HCT116 (cell line): ENCODE results near the gene BLOC1S2.

Source experiments
- EZH2 ChIP-seq: fragments of 200-600 bp; sonication (generic); IDR thresholded peaks from 2 replicates; pipeline ENCODE4 v1.6.1; 2017; ENCODE audit warnings: antibody characterized with exemption, mixed run types
- EZH2phosphoT487 ChIP-seq: fragments of 200-600 bp; IDR thresholded peaks from 2 replicates; pipeline ENCODE4 v1.6.1; 2018; ENCODE audit warnings: antibody characterized with exemption, borderline replicate concordance
- JUND ChIP-seq: IDR thresholded peaks from 2 replicates; pipeline ENCODE4 v1.6.1; 2012
- POLR2A ChIP-seq: IDR thresholded peaks from 2 replicates; pipeline ENCODE4 v1.7.0; 2011; ENCODE audit warnings: borderline replicate concordance; ENCODE audit not compliant: insufficient read depth, insufficient read length; ENCODE audit errors: extremely low read depth
- POLR2AphosphoS5 ChIP-seq: IDR thresholded peaks from 2 replicates; pipeline ENCODE4 v1.6.1; 2011; ENCODE audit warnings: mild to moderate bottlenecking, low read depth, low read length, moderate library complexity
- SP1 ChIP-seq: IDR thresholded peaks from 2 replicates; pipeline ENCODE4 v1.6.1; 2012; ENCODE audit warnings: low read depth
- ZFX ChIP-seq: fragments of 450-650 bp; IDR thresholded peaks from 2 replicates; pipeline ENCODE4 v1.6.1; 2017
- TF ChIP-seq, protein P1 (sequence below), 3 experiments: fragments of 200-600 bp in 1 of 3; sonication (generic) in 1 of 3; IDR thresholded peaks in 2 of 3; conservative IDR thresholded peaks in 1 of 3; 2 replicates each; pipeline ENCODE4 v1.5.1; 2012 to 2017; ENCODE audit warnings: low read depth in 2 of 3, low read length in 2 of 3, antibody characterized with exemption in 1 of 3, borderline replicate concordance in 1 of 3, control low read depth in 1 of 3, mild to moderate bottlenecking in 1 of 3, mixed read lengths in 1 of 3, mixed run types in 1 of 3, moderate library complexity in 1 of 3; ENCODE audit not compliant: insufficient read depth in 1 of 3
- TF ChIP-seq, protein P2 (sequence below): IDR thresholded peaks from 2 replicates; pipeline ENCODE4 v1.6.1; 2012
- TF ChIP-seq, protein P3 (sequence below): IDR thresholded peaks from 2 replicates; pipeline ENCODE4 v1.6.1; 2012; ENCODE audit warnings: low read depth

DNA sequence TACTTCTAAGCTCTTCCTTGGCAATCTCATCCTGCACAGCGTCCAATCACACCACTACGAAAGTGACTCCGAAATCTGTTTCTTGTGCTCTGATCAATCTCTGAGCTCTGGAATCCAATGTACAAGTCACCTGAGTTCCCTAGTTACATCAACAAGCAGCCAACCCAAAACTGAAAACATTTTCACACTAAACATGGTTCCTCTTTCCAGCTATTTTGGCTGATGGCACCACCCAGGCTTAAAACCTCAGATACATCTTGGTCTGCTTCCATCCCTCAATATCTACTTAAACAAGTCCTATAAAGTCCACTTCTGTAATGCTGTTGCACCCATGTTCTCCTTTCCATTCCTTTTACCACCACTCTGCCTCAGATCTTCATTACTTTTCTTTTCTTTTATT is 3.6 kb downstream of the BLOC1S2 start:
- TF ChIP-seq POLR2A (no peak), EZH2phosphoT487 (no peak), ZFX (no peak), SP1 (no peak), EZH2 (no peak), POLR2AphosphoS5 (no peak), JUND (no peak)
- TF ChIP-seq, protein P1, sequence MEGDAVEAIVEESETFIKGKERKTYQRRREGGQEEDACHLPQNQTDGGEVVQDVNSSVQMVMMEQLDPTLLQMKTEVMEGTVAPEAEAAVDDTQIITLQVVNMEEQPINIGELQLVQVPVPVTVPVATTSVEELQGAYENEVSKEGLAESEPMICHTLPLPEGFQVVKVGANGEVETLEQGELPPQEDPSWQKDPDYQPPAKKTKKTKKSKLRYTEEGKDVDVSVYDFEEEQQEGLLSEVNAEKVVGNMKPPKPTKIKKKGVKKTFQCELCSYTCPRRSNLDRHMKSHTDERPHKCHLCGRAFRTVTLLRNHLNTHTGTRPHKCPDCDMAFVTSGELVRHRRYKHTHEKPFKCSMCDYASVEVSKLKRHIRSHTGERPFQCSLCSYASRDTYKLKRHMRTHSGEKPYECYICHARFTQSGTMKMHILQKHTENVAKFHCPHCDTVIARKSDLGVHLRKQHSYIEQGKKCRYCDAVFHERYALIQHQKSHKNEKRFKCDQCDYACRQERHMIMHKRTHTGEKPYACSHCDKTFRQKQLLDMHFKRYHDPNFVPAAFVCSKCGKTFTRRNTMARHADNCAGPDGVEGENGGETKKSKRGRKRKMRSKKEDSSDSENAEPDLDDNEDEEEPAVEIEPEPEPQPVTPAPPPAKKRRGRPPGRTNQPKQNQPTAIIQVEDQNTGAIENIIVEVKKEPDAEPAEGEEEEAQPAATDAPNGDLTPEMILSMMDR (IDR thresholded peaks at IDR 0.05 in 2 of 3, conservative IDR thresholded peaks at IDR 0.05 in 1 of 3; ENCODE audit: borderline replicate concordance in 1 of 3, insufficient read depth in 1 of 3, low read depth in 2 of 3, low read length in 2 of 3) = no peak
- TF ChIP-seq, protein P2, sequence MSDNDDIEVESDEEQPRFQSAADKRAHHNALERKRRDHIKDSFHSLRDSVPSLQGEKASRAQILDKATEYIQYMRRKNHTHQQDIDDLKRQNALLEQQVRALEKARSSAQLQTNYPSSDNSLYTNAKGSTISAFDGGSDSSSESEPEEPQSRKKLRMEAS = no peak
- TF ChIP-seq, protein P3, sequence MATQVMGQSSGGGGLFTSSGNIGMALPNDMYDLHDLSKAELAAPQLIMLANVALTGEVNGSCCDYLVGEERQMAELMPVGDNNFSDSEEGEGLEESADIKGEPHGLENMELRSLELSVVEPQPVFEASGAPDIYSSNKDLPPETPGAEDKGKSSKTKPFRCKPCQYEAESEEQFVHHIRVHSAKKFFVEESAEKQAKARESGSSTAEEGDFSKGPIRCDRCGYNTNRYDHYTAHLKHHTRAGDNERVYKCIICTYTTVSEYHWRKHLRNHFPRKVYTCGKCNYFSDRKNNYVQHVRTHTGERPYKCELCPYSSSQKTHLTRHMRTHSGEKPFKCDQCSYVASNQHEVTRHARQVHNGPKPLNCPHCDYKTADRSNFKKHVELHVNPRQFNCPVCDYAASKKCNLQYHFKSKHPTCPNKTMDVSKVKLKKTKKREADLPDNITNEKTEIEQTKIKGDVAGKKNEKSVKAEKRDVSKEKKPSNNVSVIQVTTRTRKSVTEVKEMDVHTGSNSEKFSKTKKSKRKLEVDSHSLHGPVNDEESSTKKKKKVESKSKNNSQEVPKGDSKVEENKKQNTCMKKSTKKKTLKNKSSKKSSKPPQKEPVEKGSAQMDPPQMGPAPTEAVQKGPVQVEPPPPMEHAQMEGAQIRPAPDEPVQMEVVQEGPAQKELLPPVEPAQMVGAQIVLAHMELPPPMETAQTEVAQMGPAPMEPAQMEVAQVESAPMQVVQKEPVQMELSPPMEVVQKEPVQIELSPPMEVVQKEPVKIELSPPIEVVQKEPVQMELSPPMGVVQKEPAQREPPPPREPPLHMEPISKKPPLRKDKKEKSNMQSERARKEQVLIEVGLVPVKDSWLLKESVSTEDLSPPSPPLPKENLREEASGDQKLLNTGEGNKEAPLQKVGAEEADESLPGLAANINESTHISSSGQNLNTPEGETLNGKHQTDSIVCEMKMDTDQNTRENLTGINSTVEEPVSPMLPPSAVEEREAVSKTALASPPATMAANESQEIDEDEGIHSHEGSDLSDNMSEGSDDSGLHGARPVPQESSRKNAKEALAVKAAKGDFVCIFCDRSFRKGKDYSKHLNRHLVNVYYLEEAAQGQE = no peak
